ENCODE results near the gene PPP1R1C.
"Not testable (repeated sequence)": the region's sequence is repeated elsewhere in the genome, so short reads cannot be mapped to it uniquely, and the experiment has no call there.

PPP1R1C gene, protein sequence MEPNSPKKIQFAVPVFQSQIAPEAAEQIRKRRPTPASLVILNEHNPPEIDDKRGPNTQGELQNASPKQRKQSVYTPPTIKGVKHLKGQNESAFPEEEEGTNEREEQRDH

DNA sequence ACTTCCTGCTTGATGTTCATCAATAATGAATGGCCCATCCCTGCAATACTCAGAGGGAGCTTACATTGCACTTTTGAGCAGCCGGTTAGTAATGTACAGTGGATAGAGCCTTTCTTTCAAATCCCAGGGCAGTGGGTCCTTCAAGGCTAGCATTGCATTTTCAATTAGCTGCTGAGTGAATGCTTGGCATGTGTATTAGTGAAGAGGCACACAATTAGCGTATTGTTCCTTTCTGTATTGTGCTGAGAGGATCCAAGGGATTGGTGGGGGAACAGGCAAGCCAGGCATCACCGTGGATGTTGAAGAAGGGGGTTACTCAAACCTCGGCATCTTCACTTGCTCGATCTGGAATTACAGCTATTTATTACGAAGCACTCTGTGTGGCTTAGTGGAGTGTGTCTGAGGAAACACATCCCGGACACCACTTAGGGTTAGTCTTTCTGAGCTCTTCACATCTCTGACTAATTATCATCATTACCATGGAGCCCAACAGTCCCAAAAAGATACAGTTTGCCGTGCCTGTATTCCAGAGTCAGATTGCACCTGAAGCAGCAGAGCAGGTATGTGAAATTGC is at the start of gene PPP1R1C:
Gene PPP1R1C (plus strand): TSS at position 222 of the 574 bp plus-strand sequence. CDS start 258 bp downstream, at position 480.
- DNase-seq, result peak; percentile 72

DNA sequence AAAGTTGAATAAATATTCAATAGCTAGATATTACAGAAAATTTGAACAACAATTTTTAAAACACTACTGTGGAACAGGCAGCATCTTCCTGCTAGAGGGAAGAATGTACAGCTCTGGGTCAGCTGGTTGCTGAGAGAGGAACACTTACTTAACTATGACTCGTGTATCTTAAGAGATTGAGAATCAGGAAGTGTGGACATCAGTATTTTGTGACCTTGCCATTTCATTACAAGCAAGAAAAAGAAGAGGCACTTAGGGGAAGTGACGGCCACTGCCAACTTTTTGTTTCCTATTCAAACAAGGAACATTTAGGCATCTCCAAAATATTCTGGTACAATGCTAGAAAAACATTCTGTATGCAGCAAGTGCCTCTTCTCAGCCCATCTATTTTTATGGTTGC is 48.2 kb upstream of the PPP1R1C start:
- DNase-seq, result peak; percentile 23

DNA sequence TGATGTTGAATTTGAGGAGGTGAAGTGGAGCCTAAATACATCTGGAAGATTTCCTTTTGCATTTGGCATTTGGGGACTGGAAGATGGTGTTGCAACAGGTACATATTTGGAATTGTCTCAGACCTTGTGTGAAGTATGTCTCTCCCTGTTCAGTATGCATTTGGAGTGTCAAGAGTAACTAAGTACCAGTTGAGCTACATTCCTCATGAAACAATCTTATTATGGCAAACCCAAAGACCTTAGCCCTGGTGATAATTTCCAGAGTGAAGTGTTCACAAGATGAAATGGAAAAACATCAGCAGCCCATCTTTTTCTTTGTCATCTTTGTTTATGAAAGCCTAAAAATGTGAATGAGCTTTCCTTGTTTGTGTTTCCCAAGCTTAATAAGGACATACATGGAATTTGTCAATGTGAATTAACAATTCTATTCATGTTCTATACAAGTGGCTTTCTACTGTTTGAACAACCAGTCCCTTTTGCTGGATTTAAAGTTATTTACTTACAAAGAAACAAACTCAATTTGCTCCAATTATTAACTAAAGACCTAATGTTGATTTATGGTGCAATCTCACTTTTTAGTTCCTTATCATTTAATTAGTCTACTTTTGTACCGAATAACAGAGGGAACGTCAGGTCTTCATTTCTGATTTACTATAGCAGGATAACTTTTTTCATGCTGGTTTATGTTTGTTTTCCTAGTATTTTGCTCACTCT is 42.1 kb upstream of the PPP1R1C start:
- DNase-seq, result no peak

DNA sequence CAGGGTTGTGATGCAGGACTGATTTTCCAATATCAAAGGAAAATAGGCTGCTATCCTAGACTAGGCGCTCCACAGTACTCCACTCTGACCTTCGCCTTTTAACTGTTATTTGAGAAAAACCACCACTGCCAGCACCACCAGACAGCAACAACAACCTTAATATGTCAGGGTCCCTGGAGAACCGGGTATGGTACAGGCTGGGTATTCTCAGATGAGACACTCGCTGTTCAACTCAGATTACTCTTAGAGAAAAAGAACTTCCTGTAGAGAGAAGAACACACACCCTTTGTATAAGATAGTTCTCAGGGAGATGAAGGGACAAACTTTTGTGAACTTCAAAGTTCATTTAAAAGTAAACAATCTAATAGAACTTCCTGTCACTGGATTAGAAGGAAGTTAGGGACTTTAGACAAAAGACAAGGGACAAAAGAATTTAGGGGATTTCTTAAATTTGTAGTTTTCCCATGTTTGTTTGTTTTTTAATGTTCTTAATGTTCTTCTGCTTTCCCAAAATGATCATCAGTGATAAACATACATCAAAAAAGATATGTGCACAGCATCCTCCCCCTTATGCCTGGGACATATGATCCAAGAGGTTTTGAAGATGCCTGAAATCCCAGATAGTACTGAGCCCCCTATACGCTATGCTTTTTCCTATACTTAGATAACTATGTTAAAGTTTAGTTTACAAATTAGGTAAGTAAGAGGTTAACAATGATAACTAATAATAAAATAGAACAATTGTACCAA is 41.3 kb upstream of the PPP1R1C start:
- no peak for DNase-seq

DNA sequence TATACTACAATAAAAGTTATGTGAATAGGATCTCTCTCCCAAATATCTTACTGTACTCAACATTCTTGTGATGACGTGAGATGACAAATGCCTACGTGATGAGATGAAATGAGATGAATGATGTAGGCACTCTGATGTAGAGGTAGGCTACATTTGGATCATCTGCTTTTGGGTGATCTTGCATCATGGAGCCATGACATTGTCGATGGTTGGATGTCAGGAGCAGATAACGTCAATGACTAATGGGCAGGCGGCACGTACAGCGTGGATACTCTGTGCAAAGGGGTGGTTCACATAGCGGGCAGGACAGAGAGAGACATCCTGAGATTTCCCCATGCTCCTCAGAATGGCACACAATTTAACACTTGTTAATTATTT is 40.8 kb upstream of the PPP1R1C start:
- no peak for DNase-seq

DNA sequence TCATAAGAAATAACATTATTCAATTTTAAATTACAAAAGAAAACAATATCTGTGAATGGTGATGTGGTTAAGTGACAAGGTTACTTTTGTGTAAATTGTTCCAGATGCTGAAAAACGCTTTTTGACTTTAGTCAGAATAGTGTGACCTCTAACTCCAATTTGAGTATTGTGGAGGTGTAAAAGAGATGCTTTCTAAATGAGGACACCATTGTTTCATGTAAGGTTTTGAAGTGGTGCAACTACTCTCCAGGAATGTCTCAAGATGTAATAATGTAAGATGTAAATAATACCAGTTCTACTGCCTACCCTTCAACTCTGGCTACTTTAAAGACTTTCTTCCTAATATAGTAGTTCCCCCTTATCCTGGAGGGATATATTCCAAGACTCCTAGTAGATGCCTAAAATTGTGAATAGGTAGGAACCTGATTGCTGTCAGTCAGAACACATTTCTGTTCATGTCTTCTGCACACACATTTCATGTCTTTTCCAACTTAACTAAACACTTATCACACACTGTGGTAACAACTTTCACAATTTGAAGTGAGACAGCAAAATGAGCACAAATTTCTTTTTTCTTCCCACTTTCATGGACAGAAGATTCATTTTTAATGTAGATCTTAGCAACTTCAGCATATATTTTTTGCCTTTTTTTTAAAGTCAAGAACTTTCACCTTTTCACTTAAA is 39.1 kb upstream of the PPP1R1C start:
- DNase-seq, result no peak

DNA sequence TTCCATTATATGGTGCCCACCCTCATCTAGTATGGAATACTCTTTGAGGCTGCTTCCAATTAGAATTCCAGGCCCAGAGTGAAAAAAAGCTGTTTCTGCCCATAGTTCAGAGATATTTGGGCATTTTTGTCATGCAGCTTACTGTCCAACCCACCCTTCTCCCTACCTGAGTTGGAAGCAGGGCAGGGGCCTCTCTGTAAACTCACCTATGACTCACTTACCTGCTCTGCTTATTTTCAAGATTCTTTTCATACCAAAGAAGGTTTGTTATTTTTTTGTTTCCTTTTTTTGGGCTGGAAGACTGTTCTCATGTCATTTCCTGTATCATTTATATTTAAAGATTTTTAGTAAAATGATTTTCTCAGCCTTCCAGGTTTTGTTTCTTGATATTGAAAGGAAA is 38.4 kb upstream of the PPP1R1C start:
- no peak for DNase-seq

DNA sequence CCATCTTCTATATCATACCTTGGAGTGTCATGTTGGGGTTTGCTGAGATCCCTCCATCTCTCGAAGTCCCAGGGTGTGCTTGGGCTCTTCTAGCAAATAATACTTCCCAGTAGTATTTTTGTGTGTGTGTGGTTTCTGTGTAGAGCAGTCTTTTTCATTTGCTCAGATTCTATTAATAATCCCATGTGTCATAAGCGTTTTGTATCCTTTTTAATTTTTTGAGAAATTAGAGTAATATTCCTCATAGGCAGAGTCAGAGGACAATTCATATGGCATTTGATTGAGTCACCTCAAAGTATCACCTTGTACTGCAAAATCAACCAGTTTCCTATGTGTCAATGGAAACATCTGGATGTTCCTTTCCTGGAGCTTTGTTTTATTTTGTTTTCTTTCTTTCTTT is 37.4 kb upstream of the PPP1R1C start:
- no peak for DNase-seq

DNA sequence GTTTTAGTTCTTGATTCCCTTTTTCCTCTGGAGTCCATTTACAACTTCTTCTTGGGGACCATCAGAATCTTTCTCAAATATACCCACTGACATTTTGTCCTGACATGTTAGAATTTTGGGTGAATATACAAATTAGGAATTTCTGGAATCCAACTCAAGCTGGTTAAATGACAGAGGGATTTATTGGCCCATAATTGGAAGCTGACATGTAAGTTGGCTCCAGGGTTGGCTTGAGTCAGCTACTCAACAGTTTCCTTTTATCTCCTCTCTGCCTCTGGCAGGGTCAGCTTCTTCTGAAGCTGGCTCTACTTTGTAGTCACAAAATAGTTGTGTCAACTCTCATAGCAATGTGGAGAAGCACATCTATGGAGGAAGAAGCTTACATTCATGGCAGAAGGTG is 36.6 kb upstream of the PPP1R1C start:
- DNase-seq, result no peak

DNA sequence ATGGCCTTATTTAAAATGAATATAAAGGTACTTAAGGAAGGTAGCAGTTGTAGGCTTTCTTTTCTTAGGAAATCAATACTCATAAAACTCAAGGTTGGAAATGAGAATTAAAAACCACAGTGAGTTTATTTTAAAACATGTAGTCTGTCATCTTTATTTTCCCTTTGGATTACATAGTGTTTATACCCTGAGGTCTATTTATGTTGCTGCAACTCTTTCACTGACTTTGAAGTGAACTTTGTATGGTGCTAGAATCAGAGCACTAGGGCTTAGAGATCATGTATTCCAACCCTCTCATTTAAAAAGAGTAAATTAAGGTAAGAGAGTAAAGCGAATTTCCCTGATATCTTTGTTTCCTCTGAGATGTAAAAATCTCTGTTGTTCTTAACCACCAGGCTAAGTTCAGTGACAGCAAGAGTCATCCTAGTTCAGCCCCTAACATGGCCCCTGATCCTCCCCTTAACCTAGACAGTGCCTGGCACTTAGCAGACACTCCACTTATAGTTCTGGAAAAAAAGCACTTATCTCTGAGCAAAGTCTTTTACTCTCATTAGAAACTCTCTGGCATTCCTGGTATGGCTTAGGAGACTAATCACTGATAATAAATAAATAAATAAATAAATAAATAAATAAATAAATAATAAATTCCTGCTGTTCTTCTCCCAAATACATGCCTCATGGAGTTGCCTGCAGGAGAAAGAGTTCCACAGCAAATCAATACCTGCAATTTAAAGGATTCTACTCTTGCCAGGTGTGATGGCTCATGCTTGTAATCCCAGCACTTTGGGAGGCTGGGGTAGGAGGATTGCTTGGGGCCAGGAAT is 33.0 kb upstream of the PPP1R1C start:
- DNase-seq, result no peak

DNA sequence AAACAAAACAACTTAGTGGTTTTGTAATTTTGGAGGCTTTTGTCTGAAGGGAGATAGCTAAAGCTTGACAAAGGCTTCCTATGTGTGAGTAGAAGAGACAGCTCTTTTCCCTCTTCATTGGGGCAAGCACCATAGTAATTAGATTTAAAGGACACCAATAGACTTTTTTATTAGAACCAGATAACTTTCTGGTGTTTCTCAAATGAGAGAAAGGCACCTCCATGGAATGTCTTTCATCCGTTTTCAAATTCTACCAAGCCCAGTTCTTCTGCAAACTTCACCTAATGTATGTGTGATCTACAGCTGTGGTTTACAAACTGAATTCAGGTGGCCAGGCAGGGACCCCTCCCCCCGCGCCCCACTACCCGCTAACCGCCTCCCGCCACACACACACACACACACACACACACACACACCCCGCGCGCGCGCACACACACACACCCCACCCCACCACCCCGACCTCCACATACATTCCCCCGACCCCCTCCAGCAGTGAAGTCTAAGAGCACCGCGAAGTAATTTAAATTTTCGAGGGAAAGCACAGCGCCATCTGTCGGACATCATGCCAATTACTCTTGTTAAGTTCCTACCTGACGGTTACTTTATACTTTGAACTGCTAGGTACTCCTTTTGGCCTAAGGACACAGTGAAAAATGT is 31.6 kb upstream of the PPP1R1C start:
- peak; percentile 66 for DNase-seq

DNA sequence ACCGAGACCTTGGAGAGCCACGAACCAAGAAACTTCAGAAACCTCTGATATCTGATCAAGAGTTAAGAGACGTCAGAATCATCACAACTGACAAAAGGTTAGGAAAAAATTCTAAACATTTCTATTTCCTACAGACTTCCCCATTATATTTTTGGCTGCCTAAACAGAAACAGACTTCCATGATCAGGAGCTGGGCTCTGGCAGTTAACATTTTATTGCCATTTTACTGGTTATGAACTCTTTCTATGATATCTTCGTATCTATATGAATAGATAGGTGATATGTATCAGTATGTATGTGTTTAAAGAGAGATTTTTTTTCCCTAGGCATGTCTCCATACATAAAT is 31.1 kb upstream of the PPP1R1C start:
- no peak for DNase-seq

DNA sequence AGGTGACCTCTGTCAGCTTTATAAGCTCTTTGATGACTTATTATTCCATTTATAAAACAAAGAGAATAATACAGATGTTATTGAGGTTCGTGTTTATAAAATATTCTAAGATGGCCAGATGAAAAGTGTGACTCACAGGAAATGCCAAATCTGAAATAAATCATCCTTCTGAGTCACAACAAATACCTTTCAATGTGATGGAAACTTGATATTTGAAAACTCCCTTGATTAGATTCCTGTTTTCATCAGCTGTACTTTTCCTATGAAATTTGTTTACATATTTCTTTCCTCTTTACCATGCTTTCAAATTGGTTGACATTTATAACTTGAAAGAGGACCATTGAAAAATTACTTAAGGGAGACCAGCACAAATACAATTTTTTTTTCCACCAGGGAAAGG is 30.6 kb upstream of the PPP1R1C start:
- no peak for DNase-seq

DNA sequence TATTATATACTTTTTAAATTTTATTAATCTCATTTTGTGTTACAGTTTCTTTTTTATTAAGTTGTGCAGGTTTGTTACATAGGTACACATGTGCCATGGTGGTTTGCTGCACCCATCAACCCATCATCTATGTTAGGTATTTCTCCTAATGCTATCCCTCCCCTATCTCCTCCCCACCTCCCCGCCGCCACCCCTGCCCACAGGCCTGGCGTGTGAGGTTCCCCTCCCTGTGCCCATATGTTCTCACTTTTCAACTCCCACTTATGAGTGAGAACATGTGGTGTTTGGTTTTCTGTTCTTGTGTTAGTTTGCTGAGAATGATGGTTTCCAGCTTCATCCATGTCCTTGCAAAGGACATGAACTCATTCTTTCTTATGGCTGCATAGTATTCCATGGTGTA is 29.8 kb upstream of the PPP1R1C start:
- DNase-seq, result not testable (repeated sequence)

DNA sequence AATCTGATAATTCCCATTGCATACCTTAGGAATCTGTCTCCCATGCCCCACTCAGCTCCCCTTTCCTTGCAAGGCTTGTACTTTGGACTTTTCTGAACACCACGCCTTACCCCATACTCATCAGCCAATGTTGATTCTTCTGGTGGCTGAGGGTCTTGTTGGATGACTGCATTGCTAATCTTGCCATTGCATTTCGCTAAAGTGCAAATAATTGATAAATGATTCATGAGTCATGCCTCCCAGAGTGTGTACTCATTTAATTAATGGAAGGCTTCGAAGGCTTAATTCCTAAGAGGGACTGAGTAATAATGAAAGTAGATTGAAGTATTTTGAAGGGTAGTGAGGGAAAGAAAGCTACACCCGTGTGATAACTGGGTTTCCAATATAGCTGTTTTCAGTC is 28.0 kb upstream of the PPP1R1C start:
- DNase-seq, result no peak

DNA sequence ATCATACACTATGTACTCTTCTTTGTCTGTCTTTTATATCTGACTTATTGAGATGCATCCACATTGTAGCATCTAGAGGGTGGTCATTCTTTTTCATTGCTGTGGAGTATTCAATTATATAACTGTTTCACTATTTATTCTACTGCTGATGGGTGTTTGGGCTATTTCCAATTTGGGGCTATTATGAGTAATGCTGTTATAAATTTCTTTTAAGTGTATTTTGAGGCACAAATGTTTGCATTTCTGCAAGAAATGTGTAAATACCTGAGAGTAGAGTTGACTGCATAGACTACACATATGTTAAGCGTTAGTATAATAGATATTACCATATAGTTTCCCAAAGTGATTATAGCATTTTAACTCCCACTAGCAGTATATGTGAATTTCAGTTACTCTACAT is 26.9 kb upstream of the PPP1R1C start:
- no peak for DNase-seq

DNA sequence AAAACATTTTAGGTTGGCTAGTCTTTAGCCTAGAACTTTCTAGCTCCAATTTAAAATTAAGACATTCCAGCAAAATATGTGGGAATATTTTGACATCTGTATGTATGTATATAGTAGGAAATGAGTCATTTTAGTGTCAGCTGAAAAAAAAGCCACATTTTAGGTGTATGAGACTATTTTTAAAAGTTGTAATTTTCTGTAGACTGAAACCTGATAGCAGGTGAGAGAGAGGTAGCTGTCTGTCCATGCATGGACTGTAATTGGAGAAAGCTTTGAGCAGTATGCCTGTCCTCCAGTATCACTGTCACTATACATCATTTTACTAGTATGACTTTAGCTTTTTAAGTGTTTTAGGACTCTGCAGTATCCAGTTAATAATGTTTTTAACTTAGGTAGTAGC is 26.1 kb upstream of the PPP1R1C start:
- no peak for DNase-seq

DNA sequence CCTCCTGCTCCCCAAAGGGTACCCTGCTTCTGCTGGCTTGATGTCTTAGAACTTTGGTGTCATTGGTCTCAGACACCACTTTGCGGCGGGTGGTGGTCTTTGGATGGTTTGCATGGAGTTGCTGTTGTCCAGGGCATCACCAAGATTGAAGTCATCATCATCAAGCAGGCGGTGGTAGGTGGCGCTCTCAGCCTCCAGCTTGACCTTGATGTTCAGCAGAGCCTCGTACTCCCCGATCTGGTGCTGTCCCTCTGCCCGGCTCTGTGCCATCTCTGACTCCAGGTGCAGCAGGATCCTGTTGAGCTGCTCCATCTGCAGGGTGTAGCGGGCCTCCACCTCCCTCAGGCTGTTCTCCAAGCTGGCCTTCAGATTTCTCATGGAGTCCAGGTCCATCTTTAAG is 24.5 kb upstream of the PPP1R1C start:
- not testable (repeated sequence) for DNase-seq

DNA sequence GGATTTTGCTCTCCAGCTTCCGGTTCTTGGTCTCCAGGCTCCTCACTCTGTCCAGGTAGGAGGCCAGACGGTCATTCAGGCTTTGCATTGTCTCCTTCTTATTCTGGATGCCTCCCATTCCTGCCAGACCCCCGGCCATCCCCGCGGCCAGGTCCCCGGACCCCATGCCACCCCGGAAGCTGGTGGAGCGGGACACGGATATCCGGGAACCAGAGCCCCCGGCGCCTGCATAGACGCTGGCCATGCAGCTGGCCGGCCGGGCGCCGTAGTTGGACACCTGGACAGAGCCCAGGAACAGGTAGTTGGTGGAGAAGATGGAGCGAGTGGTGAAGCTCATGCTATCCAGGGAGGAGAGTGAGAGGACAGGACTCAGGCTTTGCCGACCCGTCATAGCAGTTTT is 23.5 kb upstream of the PPP1R1C start:
- no peak for DNase-seq

DNA sequence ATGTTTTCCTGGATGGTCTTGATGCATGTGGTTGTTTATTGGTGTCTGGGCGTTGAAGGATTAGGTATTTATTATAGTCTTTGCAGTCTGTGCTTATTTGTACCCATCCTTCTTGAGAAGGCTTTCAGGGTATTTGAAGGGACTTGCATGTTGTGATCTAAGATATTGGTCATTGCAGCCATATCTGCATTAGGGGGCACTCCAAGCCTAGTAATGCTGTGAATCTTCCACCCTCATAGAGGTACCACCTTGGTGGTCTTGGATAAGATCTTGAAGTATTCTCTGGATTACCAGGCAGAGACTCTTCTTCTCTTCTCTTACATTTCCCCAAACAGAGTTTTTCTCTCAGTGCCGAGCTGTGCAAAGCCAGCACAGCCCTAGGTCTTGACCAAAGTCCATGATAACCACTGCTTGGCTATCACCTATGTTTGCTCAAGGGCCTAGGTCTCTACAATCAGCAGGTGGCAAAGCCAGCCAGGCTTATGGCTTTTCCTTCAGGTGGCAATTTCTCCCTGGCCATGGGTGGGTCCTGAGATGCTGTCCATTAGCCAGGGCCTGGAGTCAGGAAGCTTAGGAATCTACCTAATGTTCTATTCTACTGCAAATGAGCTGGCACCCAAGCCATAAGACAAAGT is 15.4 kb upstream of the PPP1R1C start:
- no peak for DNase-seq

DNA sequence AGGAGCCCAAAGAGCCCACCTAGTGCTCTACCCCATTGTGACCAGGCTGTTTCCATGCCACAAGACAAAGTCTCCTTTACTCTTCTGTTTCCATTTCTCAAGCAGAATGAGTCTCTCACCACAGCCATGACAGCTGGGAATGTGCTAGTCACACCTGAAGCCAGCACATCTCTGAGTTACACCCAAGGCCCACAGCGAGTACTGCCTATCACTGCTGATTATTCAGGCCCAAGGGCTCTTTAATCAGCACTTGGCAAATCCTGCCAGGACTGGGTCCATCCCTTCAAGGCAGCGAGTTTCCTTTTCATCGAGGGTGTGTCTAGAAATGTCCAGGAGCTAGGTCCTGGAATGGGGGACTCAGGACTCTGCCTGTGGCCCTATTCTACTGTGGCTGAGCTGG is 14.6 kb upstream of the PPP1R1C start:
- no peak for DNase-seq

Data from midbrain (tissue), 1 donor.